ENCODE results near the gene PRRX1.

PRRX1 gene

GRCh38 chr1:170729225-170730002, 65.5 kb downstream of the PRRX1 start:
- H3K4me1 ChIP-seq (ENCODE audit: control insufficient read depth, insufficient read depth, low read length): no peaks in the 10 kb centered on the region
- H3K4me3 ChIP-seq (ENCODE audit: low read depth, low read length): no peak overlapping the region
- no peak for TF ChIP-seq ZBTB8A (tag by site-specific recombination; IDR thresholded peaks at IDR 0.05)
- no peak for TF ChIP-seq ZNF132 (tag by site-specific recombination; IDR thresholded peaks at IDR 0.05; ENCODE audit: borderline replicate concordance)
- no peak for TF ChIP-seq ZNF223 (tag by site-specific recombination; IDR thresholded peaks at IDR 0.05)
- no peak for TF ChIP-seq ZNF549 (tag by site-specific recombination; IDR thresholded peaks at IDR 0.05)
- no peak for TF ChIP-seq ZBTB21 (tag by site-specific recombination; IDR thresholded peaks at IDR 0.05)
- TF ChIP-seq ZSCAN4 (tag by site-specific recombination; IDR thresholded peaks at IDR 0.05): no peak
- TF ChIP-seq ZNF112 (tag by site-specific recombination; IDR thresholded peaks at IDR 0.05): no peak
- TF ChIP-seq ZNF529 (tag by site-specific recombination; IDR thresholded peaks at IDR 0.05; ENCODE audit: insufficient replicate concordance): no peak
- no peak for TF ChIP-seq TRIM28 (IDR thresholded peaks at IDR 0.05; ENCODE audit: borderline replicate concordance, low read length)
- no peak for TF ChIP-seq ZSCAN30 (tag by site-specific recombination; IDR thresholded peaks at IDR 0.05)
- TF ChIP-seq PRDM1 (tag by site-specific recombination; IDR thresholded peaks at IDR 0.05): no peak
- no peaks in the 10 kb centered on the region for H3K36me3 ChIP-seq (ENCODE audit: control insufficient read depth in 2 of 2, insufficient read depth in 1 of 2, low read length in 2 of 2)
- POLR2A ChIA-PET: no interaction called here
- no peaks in the 10 kb centered on the region for H3K9me3 ChIP-seq (ENCODE audit: control insufficient read depth, insufficient read depth, low read depth, low read length)
- CTCF ChIA-PET: interaction anchor here (1.0 kb wide), 1 partner anchor 40 kb away, joined by 4 read pairs; no protein-coding TSS in a partner anchor
- no peak overlapping the region for H3K27ac ChIP-seq (ENCODE audit: extremely low read depth, low read depth, low read length)

GRCh38 chr1:170730014-170730413, 66.1 kb downstream of the PRRX1 start:
- POLR2A ChIA-PET: no interaction called here
- H3K9me3 ChIP-seq (ENCODE audit: control insufficient read depth, insufficient read depth, low read depth, low read length): no peaks in the 10 kb centered on the region
- H3K36me3 ChIP-seq (ENCODE audit: control insufficient read depth in 2 of 2, insufficient read depth in 1 of 2, low read length in 2 of 2): no peaks in the 10 kb centered on the region
- H3K4me3 ChIP-seq (ENCODE audit: low read depth, low read length): no peak overlapping the region
- no peak for TF ChIP-seq ZNF791 (tag by site-specific recombination; IDR thresholded peaks at IDR 0.05)
- no peak for TF ChIP-seq ZNF416 (tag by site-specific recombination; IDR thresholded peaks at IDR 0.05)
- no peak for TF ChIP-seq ZNF362 (tag by site-specific recombination; IDR thresholded peaks at IDR 0.05)
- TF ChIP-seq ZNF776 (tag by site-specific recombination; IDR thresholded peaks at IDR 0.05; ENCODE audit: borderline replicate concordance): no peak
- TF ChIP-seq ZNF366 (tag by site-specific recombination; conservative IDR thresholded peaks at IDR 0.05): no peak
- TF ChIP-seq ZNF549 (tag by site-specific recombination; IDR thresholded peaks at IDR 0.05): no peak
- no peak for TF ChIP-seq ZIC2 (tag by site-specific recombination; IDR thresholded peaks at IDR 0.05)
- TF ChIP-seq ZBTB6 (tag by site-specific recombination; IDR thresholded peaks at IDR 0.05): no peak
- TF ChIP-seq ZNF311 (tag by site-specific recombination; IDR thresholded peaks at IDR 0.05; ENCODE audit: borderline replicate concordance): no peak
- TF ChIP-seq ZBTB20 (tag by site-specific recombination; IDR thresholded peaks at IDR 0.05): no peak
- no peak for TF ChIP-seq SP2 (tag by site-specific recombination; IDR thresholded peaks at IDR 0.05)
- no peak for TF ChIP-seq ZNF157 (tag by site-specific recombination; IDR thresholded peaks at IDR 0.05)
- TF ChIP-seq GLIS2 (tag by site-specific recombination; IDR thresholded peaks at IDR 0.05): no peak
- no peak for TF ChIP-seq ZNF23 (tag by site-specific recombination; IDR thresholded peaks at IDR 0.05; ENCODE audit: borderline replicate concordance)
- no peak for TF ChIP-seq ZBTB8A (tag by site-specific recombination; IDR thresholded peaks at IDR 0.05)
- no peak for TF ChIP-seq SCRT1 (tag by site-specific recombination; IDR thresholded peaks at IDR 0.05; ENCODE audit: borderline replicate concordance)
- TF ChIP-seq ZNF571 (tag by site-specific recombination; IDR thresholded peaks at IDR 0.05): no peak
- no peak for TF ChIP-seq ZBTB10 (tag by site-specific recombination; IDR thresholded peaks at IDR 0.05)
- TF ChIP-seq ZNF747 (tag by site-specific recombination; IDR thresholded peaks at IDR 0.05): no peak
- no peaks in the 10 kb centered on the region for H3K4me1 ChIP-seq (ENCODE audit: control insufficient read depth, insufficient read depth, low read length)
- H3K27ac ChIP-seq (ENCODE audit: extremely low read depth, low read depth, low read length): no peak overlapping the region
- CTCF ChIA-PET: interaction anchor here (1.0 kb wide), 1 partner anchor 41 kb away, joined by 4 read pairs; no protein-coding TSS in a partner anchor
